ENCODE results near the gene ACAA1.

The ACAA1 gene

DNA sequence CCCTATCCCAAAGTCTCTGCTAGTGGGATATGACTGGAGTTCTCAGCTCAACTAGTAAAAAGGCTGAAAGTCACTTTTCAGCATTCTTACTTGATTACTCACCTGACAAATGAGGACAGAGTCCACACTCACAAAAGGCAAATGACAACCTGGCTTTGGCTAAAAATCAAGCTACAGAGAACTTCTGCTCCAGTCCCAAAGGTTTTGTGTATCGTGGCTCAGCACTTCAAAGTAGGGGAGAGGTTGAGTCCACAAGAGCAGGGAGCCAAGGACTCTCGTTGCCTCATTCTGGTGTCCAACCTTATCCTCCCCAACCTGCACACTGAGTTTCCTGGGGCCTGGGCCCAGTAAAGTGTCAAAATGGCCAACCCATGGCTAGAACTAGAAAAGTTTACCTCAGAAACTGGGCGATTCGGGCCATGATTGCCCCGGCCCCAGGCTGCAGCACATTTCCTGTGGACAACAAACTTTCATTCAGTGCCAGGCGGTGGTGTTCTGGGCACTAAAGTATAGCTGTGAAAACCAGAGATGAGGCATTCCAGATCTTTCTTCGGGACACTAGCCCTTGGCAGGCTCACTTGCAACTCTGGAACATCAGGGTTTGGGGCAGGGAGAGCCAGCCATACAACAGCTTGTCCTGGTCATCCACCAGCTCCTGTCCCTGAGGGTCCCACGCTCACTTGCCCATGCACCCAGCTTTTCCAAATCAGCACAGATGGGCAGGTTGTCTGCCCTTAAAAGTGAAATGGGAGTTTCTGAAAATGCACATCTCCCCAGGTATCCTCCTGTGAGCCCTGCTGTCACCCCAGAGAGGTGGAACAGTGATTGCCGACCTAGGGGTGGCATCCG is 3.1 kb downstream of the ACAA1 start:
- no peak for FAIRE-seq

- FAIRE-seq: no peak
Observed at GRCh38 chr3:38133209-38133556, 3.7 kb downstream of the ACAA1 start.

GRCh38 chr3:38131621-38132369 is 5.1 kb downstream of the ACAA1 start:
- FAIRE-seq: no peak

DNA sequence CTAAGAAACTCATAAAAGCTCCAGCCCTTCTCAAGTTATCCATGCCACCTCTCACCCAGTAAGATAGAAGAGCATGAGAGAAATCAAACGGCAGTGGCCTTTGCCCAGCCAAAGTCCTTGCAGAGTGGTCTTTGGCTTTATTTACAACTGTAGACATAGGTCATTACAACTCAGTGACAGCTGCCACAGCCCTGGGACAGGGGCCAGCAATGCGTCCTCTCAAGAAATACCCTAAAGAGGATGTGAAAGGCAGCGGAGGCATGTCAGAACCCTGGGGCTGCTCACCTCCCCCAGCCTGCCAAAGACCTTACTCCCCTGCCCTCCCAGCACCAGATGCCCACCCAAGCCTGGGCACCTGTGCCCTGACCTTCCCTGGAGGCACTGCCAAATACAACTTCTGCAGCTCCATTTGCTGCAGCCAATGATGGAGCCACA is 6.3 kb downstream of the ACAA1 start:
- FAIRE-seq: no peak

DNA sequence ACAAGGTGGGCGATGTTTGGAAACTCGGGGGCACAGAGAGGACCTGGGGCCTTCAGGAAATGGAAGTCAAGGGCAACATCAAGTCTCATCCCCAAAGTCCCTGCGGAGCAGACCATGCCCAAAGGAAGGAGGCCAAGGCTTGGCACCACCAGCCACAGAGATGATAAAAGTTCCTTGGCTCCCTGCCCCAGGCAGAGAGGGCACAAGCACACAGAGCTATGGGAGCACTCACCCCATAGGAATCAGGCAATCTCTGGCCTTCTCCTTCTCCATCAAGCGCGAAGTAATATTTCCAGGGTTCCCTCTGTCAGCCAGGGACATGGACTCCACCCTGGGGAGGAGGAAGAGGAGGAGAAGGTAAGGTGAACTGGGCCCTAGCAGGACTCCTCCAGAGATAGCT is 7.9 kb downstream of the ACAA1 start:
- no peak for FAIRE-seq

GRCh38 chr3:38128303-38128655 is 8.6 kb downstream of the ACAA1 start:
- FAIRE-seq: no peak

GRCh38 chr3:38127611-38128302 is 9.2 kb downstream of the ACAA1 start:
- no peak for FAIRE-seq

- no peak for FAIRE-seq
Observed at GRCh38 chr3:38126121-38126892, 10.6 kb downstream of the ACAA1 start.

DNA sequence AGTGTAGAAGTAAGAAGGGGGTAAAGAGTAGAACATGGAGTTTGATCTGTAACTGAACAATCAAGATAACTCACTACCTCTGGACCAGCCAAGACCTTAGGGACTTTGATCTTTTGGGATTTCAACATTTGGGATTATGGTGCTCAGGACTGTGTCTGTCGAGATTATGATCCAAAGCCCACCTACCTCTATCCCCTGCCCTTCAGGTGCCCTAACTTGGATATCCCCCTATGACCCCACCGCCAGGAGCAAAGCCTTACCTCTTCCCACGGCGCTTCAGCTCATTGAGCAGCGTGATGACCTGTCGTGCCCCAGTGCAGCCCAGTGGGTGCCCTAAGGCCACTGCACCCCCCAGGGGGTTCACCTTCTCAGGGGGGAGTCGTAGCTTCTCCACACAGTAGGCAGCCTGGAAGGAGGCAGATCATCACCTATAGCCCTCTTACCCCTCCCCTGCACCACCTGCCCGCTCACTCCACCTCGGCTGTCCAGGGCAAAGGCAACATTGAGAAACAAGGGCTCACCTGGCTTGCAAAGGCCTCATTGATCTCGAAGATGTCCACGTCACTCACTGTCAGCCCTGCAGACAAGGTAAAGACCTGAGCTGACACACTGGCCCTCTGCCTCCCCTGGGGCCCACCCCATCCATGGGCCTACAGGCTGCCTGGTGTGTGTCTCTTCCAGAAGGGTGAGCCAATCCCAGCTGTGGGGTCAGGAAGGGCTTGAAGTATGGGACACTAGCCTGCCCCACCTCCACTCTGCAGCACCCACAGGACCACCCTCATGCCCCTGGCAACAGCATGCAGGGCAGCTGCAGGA is 11.4 kb downstream of the ACAA1 start:
- no peak for FAIRE-seq

DNA sequence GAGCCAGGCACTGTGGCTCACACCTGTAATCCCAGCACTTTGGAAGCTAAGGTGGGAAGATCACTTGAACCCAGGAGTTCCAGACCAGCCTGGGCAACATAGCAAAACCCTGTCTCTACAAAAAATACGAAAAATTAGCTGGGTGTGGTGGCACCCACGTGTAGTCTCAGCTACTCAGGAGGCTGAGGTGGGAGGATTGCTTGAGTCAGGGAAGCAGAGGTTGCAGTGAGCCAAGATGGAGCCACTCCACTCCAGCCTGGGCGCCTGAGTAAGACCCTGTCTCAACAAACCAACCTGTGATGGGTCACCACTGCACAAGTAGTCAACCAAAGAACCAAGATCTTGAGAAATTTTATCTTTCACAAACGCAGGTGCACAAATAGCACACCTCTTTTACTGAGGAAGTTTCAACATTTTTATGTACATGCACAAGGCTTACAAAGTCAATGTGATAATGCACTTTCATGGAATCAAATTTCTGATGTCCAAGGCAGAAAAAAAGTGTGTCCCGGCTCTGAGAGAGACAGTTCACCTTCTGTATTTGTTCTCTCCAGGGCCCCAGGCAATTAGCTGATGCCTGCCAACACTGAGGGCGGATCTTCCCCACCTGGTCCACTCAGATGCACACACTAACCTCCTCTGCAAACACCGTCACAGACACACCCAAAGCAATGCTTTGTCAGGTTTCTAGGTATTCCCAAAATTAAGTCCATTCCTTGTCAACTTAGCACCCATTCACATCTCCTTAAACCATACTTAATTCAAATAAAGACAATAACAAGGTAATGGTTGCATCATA is 12.4 kb downstream of the ACAA1 start:
- no peak for FAIRE-seq

DNA sequence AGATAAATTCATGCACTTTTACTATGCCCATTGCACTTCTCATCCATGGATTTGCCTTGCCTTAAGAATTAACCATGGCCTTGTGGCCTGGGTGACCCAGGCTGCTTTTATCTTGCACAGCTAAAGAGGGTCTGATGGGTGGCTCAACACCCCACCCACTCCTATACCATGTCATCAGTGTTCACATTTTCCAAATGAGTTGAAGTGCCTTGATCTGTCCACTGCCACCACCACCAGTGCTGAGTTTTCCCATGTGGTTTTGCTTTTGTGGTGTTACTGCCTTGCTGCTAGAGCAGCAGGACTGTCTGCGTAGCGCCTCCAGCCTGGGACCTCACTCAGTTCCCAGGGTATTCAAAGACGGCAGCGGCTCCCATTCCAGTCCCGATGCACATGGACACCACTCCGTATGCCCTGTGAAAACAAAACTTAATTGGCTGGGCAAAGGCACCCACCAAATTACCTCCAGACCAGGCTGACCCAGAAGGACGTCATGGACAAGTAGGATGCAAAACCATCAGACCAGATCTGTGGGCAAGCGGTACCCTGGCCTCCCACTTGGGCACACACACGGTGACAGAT is 14.1 kb downstream of the ACAA1 start:
- FAIRE-seq: no peak

DNA sequence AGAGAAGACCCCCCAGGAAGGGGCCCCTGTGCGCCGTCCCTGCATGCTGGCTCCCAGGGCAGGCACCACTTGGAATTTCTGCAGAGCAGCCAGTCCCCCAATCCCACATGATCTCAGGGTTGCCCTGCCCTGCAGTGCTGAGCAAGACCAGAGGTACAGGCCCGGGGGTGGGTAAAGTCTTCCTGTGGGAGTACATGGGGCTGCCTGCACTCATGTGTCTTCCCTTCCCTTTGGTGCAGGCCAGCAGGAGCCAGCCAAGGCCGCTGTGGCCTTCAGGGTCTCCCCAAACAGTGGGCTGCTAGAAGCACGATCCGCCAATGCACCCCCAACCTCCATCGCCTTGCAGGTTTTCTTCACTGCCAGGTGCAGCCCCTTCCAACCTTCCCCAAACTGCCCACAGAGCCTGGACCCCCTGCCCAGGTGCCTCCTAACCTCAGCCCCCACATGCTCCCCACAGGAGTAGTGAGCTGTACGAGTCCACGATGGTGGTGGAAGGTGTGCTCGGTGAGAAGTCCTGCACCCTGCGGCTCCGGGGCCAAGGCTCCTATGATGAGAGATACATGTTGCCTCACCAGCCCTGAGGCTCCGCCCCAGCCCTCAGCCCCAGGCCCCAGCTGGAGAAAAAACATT is 15.0 kb downstream of the ACAA1 start:
- no peak for FAIRE-seq

DNA sequence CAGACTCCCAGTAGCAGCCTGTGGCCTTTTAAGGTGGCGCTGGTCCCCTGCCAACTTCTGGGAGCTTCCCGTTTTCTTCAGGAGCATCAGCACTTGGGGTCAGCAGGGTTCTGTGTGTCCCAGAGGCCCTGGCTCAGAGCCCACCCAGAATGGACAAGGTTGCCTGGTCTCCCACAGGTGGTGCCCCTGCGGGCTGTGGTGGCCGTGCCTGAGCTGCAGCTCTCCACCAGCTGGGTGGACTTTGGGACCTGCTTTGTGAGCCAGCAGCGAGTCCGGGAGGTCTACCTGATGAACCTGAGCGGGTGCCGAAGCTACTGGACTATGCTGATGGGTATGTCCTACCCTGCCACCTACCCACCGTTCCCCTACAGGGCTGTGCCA is 15.5 kb downstream of the ACAA1 start:
- no peak for FAIRE-seq

- FAIRE-seq: no peak
Observed at GRCh38 chr3:38120693-38121450, 16.1 kb downstream of the ACAA1 start.

- no peak for FAIRE-seq
Observed at GRCh38 chr3:38119821-38120692, 16.9 kb downstream of the ACAA1 start.

- no peak for FAIRE-seq
Observed at GRCh38 chr3:38119248-38119544, 17.7 kb downstream of the ACAA1 start.

DNA sequence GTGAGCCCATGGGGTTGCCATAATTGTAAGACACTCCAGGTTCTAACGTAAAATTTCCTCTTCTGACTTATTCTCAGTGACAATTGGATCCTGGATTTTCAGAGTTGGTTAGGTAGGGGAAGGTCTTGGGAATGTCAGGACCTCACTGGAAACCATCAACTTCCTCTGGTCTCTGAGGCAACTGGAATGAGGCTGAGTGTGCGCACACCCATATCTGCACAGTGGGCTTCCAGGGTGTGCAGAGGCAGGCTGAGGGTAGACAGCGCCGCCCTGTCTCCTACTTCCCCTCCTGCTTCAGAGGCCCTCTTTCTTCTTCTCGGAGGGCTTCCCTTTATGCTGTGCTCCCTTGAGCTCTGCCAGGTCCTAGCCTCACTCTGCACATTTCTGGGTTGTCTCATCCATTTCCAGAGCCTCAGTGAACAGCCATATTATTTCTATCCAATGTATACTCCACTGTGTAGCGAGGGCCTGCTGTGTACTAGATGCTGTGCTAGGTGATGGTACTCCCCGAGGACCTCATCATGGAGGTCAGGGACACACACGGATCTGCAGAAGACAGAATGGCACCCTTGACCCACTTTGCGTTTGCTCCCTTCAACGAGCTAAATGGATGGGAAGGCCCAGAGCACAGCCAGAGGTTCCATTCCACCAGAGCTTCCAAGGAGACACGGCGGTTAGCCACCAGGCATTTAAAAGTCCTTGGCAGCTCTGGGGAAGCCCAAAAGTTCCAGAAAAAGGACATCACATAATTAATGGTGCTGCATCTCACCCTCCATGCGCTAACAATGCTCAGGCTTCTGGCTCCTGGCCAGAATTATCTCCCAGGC is 18.3 kb downstream of the ACAA1 start:
- no peak for FAIRE-seq

Measured in A204.1 (cell line).